ENCODE data around the gene NCAM1. TPM values are rescaled to one million over a fixed set of nuclear protein-coding genes. Genes with fewer than 3 reads are reported as not detected.

The NCAM1 gene
- total RNA-seq, 1 experiment from 2014 or later = 5.9 TPM

DNA sequence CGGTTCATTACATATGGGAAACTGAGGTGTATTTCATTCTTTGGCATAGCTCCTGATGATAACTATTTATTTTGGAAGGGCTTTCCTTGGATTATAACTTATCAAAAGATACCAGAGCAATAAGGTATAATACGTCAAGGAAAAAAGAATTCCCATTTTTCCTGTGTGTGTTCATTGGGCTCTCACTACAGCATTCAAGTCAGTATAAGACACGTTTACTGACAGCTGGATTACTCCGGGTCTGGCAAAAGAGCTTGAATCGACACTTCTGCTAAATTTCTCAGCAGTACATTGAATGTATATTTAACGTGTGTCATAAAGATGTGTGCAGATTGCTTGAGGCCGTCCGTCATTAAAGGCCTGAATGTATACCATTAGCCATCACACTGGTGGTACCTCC, 163.4 kb downstream of the NCAM1 start:
- H3K36me3 Mint-ChIP-seq = no peaks in the 10 kb centered on the region
- no peaks in the 10 kb centered on the region for H3K9me3 Mint-ChIP-seq
- ChIA-PET CTCF (interaction anchor here (1.1 to 2.0 kb wide), 3 partner anchors 10 to 537 kb away, joined by 4 to 14 read pairs (median 8); no protein-coding TSS in a partner anchor), POLR2A (interaction anchor here (0.6 kb wide), 1 partner anchor 325 kb away, joined by 8 read pairs; no protein-coding TSS in a partner anchor)
- no peak overlapping the region for H3K4me3 Mint-ChIP-seq
- no peak for DNase-seq (ENCODE audit: low spot score)
- TF ChIP-seq SOX15 (CRISPR knock-in tag; IDR thresholded peaks at IDR 0.05) = no peak
- no peak for TF ChIP-seq ZMAT4 (CRISPR knock-in tag; IDR thresholded peaks at IDR 0.05)
- TF ChIP-seq FOXP1 (CRISPR knock-in tag; IDR thresholded peaks at IDR 0.05; ENCODE audit: borderline replicate concordance) = no peak
- no peak for TF ChIP-seq JUN (CRISPR knock-in tag; IDR thresholded peaks at IDR 0.05)
- no peak for TF ChIP-seq PRDM15 (CRISPR knock-in tag; IDR thresholded peaks at IDR 0.05)
- TF ChIP-seq, protein P1, sequence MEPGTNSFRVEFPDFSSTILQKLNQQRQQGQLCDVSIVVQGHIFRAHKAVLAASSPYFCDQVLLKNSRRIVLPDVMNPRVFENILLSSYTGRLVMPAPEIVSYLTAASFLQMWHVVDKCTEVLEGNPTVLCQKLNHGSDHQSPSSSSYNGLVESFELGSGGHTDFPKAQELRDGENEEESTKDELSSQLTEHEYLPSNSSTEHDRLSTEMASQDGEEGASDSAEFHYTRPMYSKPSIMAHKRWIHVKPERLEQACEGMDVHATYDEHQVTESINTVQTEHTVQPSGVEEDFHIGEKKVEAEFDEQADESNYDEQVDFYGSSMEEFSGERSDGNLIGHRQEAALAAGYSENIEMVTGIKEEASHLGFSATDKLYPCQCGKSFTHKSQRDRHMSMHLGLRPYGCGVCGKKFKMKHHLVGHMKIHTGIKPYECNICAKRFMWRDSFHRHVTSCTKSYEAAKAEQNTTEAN (CRISPR knock-in tag; IDR thresholded peaks at IDR 0.05) = no peak
- no peak for TF ChIP-seq NFE2L1 (CRISPR knock-in tag; IDR thresholded peaks at IDR 0.05)
- no peak for TF ChIP-seq ZNF263 (CRISPR knock-in tag; IDR thresholded peaks at IDR 0.05; ENCODE audit: low read depth)
- TF ChIP-seq, protein P2, sequence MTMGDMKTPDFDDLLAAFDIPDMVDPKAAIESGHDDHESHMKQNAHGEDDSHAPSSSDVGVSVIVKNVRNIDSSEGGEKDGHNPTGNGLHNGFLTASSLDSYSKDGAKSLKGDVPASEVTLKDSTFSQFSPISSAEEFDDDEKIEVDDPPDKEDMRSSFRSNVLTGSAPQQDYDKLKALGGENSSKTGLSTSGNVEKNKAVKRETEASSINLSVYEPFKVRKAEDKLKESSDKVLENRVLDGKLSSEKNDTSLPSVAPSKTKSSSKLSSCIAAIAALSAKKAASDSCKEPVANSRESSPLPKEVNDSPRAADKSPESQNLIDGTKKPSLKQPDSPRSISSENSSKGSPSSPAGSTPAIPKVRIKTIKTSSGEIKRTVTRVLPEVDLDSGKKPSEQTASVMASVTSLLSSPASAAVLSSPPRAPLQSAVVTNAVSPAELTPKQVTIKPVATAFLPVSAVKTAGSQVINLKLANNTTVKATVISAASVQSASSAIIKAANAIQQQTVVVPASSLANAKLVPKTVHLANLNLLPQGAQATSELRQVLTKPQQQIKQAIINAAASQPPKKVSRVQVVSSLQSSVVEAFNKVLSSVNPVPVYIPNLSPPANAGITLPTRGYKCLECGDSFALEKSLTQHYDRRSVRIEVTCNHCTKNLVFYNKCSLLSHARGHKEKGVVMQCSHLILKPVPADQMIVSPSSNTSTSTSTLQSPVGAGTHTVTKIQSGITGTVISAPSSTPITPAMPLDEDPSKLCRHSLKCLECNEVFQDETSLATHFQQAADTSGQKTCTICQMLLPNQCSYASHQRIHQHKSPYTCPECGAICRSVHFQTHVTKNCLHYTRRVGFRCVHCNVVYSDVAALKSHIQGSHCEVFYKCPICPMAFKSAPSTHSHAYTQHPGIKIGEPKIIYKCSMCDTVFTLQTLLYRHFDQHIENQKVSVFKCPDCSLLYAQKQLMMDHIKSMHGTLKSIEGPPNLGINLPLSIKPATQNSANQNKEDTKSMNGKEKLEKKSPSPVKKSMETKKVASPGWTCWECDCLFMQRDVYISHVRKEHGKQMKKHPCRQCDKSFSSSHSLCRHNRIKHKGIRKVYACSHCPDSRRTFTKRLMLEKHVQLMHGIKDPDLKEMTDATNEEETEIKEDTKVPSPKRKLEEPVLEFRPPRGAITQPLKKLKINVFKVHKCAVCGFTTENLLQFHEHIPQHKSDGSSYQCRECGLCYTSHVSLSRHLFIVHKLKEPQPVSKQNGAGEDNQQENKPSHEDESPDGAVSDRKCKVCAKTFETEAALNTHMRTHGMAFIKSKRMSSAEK (CRISPR knock-in tag; IDR thresholded peaks at IDR 0.05; ENCODE audit: borderline replicate concordance) = no peak
- no peaks in the 10 kb centered on the region for H3K27me3 Mint-ChIP-seq (ENCODE audit: low read depth)
- peaks cover 12% of the 10 kb centered on the region for H3K4me1 Mint-ChIP-seq
- no peak overlapping the region for H3K27ac Mint-ChIP-seq
- ATAC-seq = no peak

GRCh38 chr11:113129261-113129992, 168.2 kb downstream of the NCAM1 start:
- H3K4me3 Mint-ChIP-seq = no peak overlapping the region
- H3K9me3 Mint-ChIP-seq = no peaks in the 10 kb centered on the region
- CTCF ChIA-PET = no interaction called here
- H3K27ac Mint-ChIP-seq = no peak overlapping the region
- DNase-seq (ENCODE audit: low spot score) = no peak
- ATAC-seq = no peak
- TF ChIP-seq JUN (CRISPR knock-in tag; IDR thresholded peaks at IDR 0.05) (no peak), ZNF219 (CRISPR knock-in tag; IDR thresholded peaks at IDR 0.05; ENCODE audit: borderline replicate concordance) (no peak), MLX (CRISPR knock-in tag; IDR thresholded peaks at IDR 0.05) (no peak)
- TF ChIP-seq, protein P3, sequence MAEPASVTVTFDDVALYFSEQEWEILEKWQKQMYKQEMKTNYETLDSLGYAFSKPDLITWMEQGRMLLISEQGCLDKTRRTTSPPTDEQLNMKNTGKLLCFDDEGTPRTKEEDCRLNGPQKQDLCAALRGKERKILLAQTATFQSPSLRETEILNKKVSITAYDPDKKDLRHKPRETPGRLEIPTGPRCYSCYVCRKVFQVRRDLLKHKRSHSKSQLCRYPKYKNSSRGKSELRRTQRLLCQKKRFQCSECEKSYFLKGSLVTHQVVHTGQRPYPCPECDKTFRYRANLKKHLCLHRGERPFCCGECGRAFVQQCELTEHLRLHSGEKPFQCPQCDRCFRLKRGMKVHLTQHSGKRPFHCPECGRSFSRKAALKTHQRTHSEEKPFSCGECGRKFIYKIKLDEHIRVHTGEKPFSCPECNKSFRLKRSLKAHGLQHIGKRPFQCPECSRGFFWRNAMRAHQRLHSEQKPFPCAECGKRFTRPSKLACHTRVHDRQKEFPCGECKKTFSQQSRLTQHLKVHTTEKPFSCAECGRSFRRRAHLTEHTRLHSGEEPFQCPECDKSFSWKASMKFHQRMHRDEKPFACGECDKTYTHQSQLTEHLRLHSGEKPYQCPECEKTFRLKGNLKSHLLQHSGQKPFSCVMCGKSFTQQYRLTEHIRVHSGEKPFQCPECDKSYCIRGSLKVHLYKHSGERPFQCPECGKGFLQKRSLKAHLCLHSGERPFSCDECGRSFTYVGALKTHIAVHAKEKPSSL (CRISPR knock-in tag; conservative IDR thresholded peaks at IDR 0.05) = no peak
- no peaks in the 10 kb centered on the region for H3K27me3 Mint-ChIP-seq (ENCODE audit: low read depth)
- POLR2A ChIA-PET = no interaction called here
- H3K36me3 Mint-ChIP-seq = no peaks in the 10 kb centered on the region
- no peaks in the 10 kb centered on the region for H3K4me1 Mint-ChIP-seq
